ENCODE data around the gene EIF3J.

DNA sequence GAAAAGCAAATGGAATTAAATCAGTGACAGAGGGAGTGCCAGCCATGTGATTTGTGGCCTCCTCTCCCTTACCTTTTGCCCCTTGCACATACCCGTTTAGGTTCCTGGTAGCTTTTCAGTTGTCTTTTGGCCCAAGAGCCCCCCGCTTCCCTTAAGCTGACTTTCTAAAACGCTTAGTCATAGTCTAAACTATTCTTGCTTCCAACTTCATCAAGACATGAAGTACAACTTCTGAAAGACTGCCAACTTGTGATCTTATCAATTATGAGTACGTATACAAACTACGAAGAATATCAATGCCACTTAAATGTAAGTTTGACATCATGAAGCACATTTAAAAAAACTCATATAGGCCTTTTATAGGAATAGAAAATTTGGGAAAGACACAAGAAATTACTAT is 61.9 kb downstream of the EIF3J start:
- TF ChIP-seq, protein P1, sequence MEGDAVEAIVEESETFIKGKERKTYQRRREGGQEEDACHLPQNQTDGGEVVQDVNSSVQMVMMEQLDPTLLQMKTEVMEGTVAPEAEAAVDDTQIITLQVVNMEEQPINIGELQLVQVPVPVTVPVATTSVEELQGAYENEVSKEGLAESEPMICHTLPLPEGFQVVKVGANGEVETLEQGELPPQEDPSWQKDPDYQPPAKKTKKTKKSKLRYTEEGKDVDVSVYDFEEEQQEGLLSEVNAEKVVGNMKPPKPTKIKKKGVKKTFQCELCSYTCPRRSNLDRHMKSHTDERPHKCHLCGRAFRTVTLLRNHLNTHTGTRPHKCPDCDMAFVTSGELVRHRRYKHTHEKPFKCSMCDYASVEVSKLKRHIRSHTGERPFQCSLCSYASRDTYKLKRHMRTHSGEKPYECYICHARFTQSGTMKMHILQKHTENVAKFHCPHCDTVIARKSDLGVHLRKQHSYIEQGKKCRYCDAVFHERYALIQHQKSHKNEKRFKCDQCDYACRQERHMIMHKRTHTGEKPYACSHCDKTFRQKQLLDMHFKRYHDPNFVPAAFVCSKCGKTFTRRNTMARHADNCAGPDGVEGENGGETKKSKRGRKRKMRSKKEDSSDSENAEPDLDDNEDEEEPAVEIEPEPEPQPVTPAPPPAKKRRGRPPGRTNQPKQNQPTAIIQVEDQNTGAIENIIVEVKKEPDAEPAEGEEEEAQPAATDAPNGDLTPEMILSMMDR (IDR thresholded peaks at IDR 0.05; ENCODE audit: low read length) = no peak
- TF ChIP-seq EZH2phosphoT487 (IDR thresholded peaks at IDR 0.05; ENCODE audit: low read length) = no peak
